Smooth muscle cell (in vitro differentiated cells): ENCODE data around the gene USP2. TPM values are rescaled to one million over a fixed set of nuclear protein-coding genes. Genes with fewer than 3 reads are reported as not detected.

Source experiments
- DNase-seq: peaks from one replicate; lab custom pipeline; 2025; ENCODE audit not compliant: unreplicated experiment; lab: John Stamatoyannopoulos, UW
- H2AFZ ChIP-seq: fragments of 200-600 bp; sonication (generic); 2 replicates; pipeline ENCODE4 v1.6.0; 2016; ENCODE audit warnings: antibody characterized with exemption, low read depth, mild to moderate bottlenecking
- H3F3A ChIP-seq: fragments of 200-600 bp; sonication (generic); 2 replicates; pipeline ENCODE4 v1.6.0; 2017; ENCODE audit warnings: antibody characterized with exemption, low read depth
- H3K27ac ChIP-seq: fragments of 200-600 bp; sonication (generic); 2 replicates; pipeline ENCODE4 v1.5.1; 2016; ENCODE audit warnings: low read depth, mild to moderate bottlenecking
- H3K27me3 ChIP-seq: fragments of 200-600 bp; sonication (generic); 2 replicates; pipeline ENCODE4 v1.6.1; 2016; ENCODE audit warnings: low read depth, mild to moderate bottlenecking
- H3K36me3 ChIP-seq: fragments of 200-600 bp; sonication (generic); 2 replicates; pipeline ENCODE4 v1.5.1; 2016; ENCODE audit warnings: low read depth
- H3K4me1 ChIP-seq: fragments of 200-600 bp; sonication (generic); 2 replicates; pipeline ENCODE4 v1.5.1; 2016; ENCODE audit warnings: low read depth
- H3K4me2 ChIP-seq: fragments of 200-600 bp; sonication (generic); 2 replicates; pipeline ENCODE4 v1.6.0; 2016; ENCODE audit warnings: mild to moderate bottlenecking
- H3K4me3 ChIP-seq: fragments of 200-600 bp; sonication (generic); 2 replicates; pipeline ENCODE4 v1.5.1; 2016; ENCODE audit warnings: mild to moderate bottlenecking
- H3K79me2 ChIP-seq: fragments of 200-600 bp; sonication (generic); 2 replicates; pipeline ENCODE4 v1.6.0; 2016; ENCODE audit warnings: low read depth, mild to moderate bottlenecking
- H3K9ac ChIP-seq: fragments of 200-600 bp; sonication (generic); 2 replicates; pipeline ENCODE4 v1.6.0; 2016; ENCODE audit warnings: low read depth
- H3K9me3 ChIP-seq: fragments of 200-600 bp; sonication (generic); replicated peaks from 2 replicates; pipeline ENCODE4 v1.5.1; 2016; ENCODE audit warnings: low read depth
- H4K20me1 ChIP-seq: fragments of 200-600 bp; sonication (generic); 2 replicates; pipeline ENCODE4 v1.6.0; 2016; ENCODE audit warnings: low read depth
- WGBS: methylation state at CpG from one replicate; pipeline ENCODE4 v1.1.7; 2016; ENCODE audit warnings: low lambda C conversion rate; 5-methylcytosine and 5-hydroxymethylcytosine counted together
- microRNA-seq: library from miRNA; unstranded; fragments of <30 nt; microRNA quantifications from one replicate; pipeline ENCODE4, GENCODE V29; 2016; ENCODE audit warnings: borderline number of aligned reads
- polyA plus RNA-seq: library from polyadenylated mRNA; unstranded; fragments of >200 nt; fragmentation: Nextera tagmentation; extraction: Ambion mirVana; gene quantifications from 2 replicates; pipeline ENCODE4 v1.2.1, GENCODE V29; 2016
- small RNA-seq: library from RNA; depleted of rRNA; stranded (forward); fragments of <200 nt; gene quantifications from one replicate; pipeline ENCODE3, GENCODE V24; 2014
- total RNA-seq: library from RNA; depleted of rRNA; stranded (reverse); fragments of >200 nt; gene quantifications from 2 replicates; pipeline ENCODE4 v1.2.3, GENCODE V29; 2014
- TF ChIP-seq, protein P1 (sequence below): fragments of 200-600 bp; sonication (generic); IDR thresholded peaks from 2 replicates; pipeline ENCODE4 v1.5.1; 2017; ENCODE audit warnings: borderline replicate concordance, mild to moderate bottlenecking, antibody characterized with exemption; ENCODE audit not compliant: insufficient read depth, poor library complexity, severe bottlenecking

USP2 gene
- total and polyA plus RNA-seq, 2 experiments from 2014 or later: 0.25 to 1.4 TPM

DNA sequence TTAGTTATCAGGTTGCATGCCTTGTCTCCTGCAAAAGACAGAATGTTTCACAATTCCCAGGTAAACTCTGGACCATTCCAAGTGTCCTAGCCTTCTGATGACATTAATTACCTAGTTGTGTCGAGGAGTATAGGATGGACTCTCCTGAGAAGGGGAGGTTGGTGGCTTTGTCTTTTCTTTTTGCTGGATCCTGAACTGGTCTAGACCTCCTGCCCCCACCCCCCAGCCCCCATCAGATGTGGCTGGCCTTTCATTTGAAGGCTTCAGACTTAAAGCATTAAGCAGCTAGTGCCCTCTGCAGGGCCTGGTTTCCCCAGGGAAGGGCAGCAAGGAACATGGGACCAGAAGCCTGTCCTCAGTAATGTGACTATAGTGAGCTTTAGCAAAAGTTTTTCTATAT is 74.3 kb downstream of the USP2 start:
- no peaks in the 10 kb centered on the region for H3K79me2 ChIP-seq

DNA sequence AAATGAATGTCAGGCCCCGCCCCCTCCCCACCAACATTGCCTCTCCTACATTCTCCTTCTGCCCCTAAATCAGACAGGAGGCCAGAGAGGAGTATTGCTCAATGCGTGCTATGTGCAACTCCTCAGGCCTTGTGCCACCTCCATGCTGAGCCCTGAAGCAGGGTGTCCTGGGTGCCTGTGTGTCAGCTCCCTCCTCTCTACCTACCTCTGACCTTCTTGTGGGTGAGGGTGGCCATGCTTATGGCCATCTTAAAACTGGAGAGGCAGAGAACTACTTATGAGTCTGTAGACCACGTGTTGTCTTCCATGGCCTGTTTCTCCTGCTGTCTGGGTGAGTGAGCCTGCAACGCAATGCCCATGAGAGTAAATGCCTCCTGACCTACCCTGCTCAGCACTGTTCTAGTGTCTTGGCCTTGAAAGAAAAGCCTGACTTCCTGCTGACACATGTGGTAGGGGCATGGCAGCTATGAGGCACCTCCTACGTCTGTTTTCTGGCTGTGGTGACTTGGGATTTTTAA is 75.1 kb downstream of the USP2 start:
- WGBS: 82% methylated on average over 5 of the region's 5 CpGs
- Histone ChIP-seq H3K79me2 (no peaks in the 10 kb centered on the region), H3F3A (no peaks in the 10 kb centered on the region), H3K36me3 (no peaks in the 10 kb centered on the region), H3K4me3 (no peak overlapping the region), H3K4me2 (no peak overlapping the region), H3K9ac (no peak overlapping the region), H3K4me1 (peaks cover 14% of the 10 kb centered on the region), H3K27me3 (no peaks in the 10 kb centered on the region), H2AFZ (no peak overlapping the region), H4K20me1 (no peaks in the 10 kb centered on the region), H3K9me3 (no peaks in the 10 kb centered on the region), H3K27ac (peak overlapping the region; percentile 9)
- TF ChIP-seq, protein P1, sequence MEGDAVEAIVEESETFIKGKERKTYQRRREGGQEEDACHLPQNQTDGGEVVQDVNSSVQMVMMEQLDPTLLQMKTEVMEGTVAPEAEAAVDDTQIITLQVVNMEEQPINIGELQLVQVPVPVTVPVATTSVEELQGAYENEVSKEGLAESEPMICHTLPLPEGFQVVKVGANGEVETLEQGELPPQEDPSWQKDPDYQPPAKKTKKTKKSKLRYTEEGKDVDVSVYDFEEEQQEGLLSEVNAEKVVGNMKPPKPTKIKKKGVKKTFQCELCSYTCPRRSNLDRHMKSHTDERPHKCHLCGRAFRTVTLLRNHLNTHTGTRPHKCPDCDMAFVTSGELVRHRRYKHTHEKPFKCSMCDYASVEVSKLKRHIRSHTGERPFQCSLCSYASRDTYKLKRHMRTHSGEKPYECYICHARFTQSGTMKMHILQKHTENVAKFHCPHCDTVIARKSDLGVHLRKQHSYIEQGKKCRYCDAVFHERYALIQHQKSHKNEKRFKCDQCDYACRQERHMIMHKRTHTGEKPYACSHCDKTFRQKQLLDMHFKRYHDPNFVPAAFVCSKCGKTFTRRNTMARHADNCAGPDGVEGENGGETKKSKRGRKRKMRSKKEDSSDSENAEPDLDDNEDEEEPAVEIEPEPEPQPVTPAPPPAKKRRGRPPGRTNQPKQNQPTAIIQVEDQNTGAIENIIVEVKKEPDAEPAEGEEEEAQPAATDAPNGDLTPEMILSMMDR: no peak
- DNase-seq: no peak

More for the DNA sequence above, 74.3 kb downstream of the USP2 start:
- Histone ChIP-seq H3K4me1 (peaks cover 14% of the 10 kb centered on the region), H3K27me3 (no peaks in the 10 kb centered on the region), H3K36me3 (no peaks in the 10 kb centered on the region), H4K20me1 (no peaks in the 10 kb centered on the region), H2AFZ (no peak overlapping the region), H3F3A (no peaks in the 10 kb centered on the region), H3K4me3 (no peak overlapping the region), H3K4me2 (no peak overlapping the region), H3K9ac (no peak overlapping the region), H3K27ac (no peak overlapping the region), H3K9me3 (no peaks in the 10 kb centered on the region)
- DNase-seq: no peak
- TF ChIP-seq, protein P1: no peak
- 100% methylated on average over 1 of the region's 1 CpG for WGBS

DNA sequence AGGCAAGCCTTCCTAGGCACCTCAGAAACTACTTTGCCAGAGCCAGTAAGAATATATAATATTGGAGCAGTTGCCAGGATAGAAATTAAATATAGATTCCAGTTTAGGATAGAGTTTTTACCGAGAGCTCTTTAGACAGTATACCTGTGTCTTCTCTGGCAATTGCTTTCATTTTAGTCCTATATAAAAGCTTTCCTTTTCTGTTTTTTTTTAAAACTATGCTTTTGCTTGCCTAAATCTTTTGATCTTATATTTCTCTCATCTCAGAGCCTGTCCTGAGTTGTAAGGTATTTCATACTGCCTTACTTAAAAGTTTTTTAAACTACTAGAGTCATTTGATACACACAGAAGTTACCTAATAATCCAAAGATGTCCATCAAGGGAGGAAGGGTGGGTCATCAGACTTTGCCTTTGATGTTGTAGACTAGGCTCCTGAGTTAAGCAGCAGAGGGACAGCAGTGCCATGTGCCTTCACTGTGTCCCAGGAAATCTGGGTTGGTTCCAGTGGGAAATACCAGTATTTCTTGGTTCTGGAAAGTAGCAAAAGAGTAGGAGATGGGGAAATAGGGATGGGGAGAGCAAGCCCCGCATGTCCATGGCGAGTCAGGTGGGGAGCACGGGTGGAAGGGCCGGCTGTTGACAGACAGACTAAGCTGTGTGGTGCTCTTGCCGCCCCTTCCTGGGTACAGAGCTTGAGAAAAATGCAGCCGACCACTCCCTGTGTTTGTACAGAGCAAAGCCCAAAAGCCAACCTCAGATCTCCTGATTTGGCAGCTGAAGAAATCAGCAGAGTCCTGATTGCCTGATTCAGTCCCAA is 75.7 kb downstream of the USP2 start:
- Histone ChIP-seq H3K36me3 (no peaks in the 10 kb centered on the region), H3K4me1 (peaks cover 14% of the 10 kb centered on the region), H3K79me2 (no peaks in the 10 kb centered on the region), H3K9me3 (no peaks in the 10 kb centered on the region), H3K4me2 (no peak overlapping the region), H3K4me3 (no peak overlapping the region), H3K27me3 (no peaks in the 10 kb centered on the region), H3K9ac (no peak overlapping the region), H3K27ac (no peak overlapping the region), H3F3A (no peaks in the 10 kb centered on the region), H4K20me1 (no peaks in the 10 kb centered on the region), H2AFZ (no peak overlapping the region)
- TF ChIP-seq, protein P1: no peak
- 96% methylated on average over 7 of the region's 7 CpGs for WGBS
- DNase-seq: no peak

Small RNAs within 50 kb of the gene (microRNA-seq; reads per million reads assigned to microRNA genes)
- not detected for gene MIR6756

Small RNAs within 50 kb of the gene (small RNA-seq; reads per million reads assigned to genes)
- gene AP003396.4: not detected
- not detected for gene RF01225

Other genes with a start within 250 kb of the USP2 start
- 0.76 and 0.85 TPM in 2 replicates for gene ABCG4, start 232.6 kb downstream of the USP2 start, total RNA-seq
- gene ABCG4, start 232.6 kb downstream of the USP2 start, polyA plus RNA-seq: 2.0 and 2.1 TPM in 2 replicates
- gene NLRX1, start 213.0 kb downstream of the USP2 start, total RNA-seq: 10.6 and 13.0 TPM in 2 replicates
- gene NLRX1, start 213.0 kb downstream of the USP2 start, polyA plus RNA-seq: 16.8 and 18.7 TPM in 2 replicates
- not detected in 2 replicates for gene NHERF4, start 196.2 kb downstream of the USP2 start, total RNA-seq
- 0.34 and 0.39 TPM in 2 replicates for gene NHERF4, start 196.2 kb downstream of the USP2 start, polyA plus RNA-seq
- 17.6 and 18.9 TPM in 2 replicates for gene CBL, start 175.4 kb downstream of the USP2 start, total RNA-seq
- gene CBL, start 175.4 kb downstream of the USP2 start, polyA plus RNA-seq: 5.0 and 5.7 TPM in 2 replicates
- 138 and 160 TPM in 2 replicates for gene MCAM, start 64.6 kb downstream of the USP2 start, total RNA-seq
- 30.7 and 32.1 TPM in 2 replicates for gene MCAM, start 64.6 kb downstream of the USP2 start, polyA plus RNA-seq
- 14.6 and 16.1 TPM in 2 replicates for gene RNF26, start 47.2 kb downstream of the USP2 start, total RNA-seq
- gene RNF26, start 47.2 kb downstream of the USP2 start, polyA plus RNA-seq: 53.3 and 63.1 TPM in 2 replicates
- 1.4 and 7.0 TPM in 2 replicates for gene C1QTNF5, start 40.8 kb downstream of the USP2 start, total RNA-seq
- gene C1QTNF5, start 40.8 kb downstream of the USP2 start, polyA plus RNA-seq: 5.2 and 7.2 TPM in 2 replicates
- not detected in 2 replicates for gene MFRP, start 35.0 kb downstream of the USP2 start, total RNA-seq
- not detected in 2 replicates for gene MFRP, start 35.0 kb downstream of the USP2 start, polyA plus RNA-seq
- gene THY1, start 41.5 kb upstream of the USP2 start, total RNA-seq: 266 and 297 TPM in 2 replicates
- gene THY1, start 41.5 kb upstream of the USP2 start, polyA plus RNA-seq: 411 and 614 TPM in 2 replicates